CD14-positive monocyte (primary cell): ENCODE measurements around the gene GATA3. TPM values are rescaled to one million over a fixed set of nuclear protein-coding genes. Genes with fewer than 3 reads are reported as not detected.
A peak's percentile ranks its signal among the peaks of the same experiment; 100 is the strongest.

ENCODE experiments used
- DNase-seq, 3 donors: peaks; one replicate each; pipeline ENCODE4 v3.0.0-alpha.2; 2011 to 2022
- H2AFZ ChIP-seq: 2 replicates; pipeline ENCODE4 v1.6.0; 2012; ENCODE audit warnings: mild to moderate bottlenecking, low read depth, low read length, inconsistent platforms; ENCODE audit not compliant: insufficient read depth, poor library complexity, severe bottlenecking
- H3K27ac ChIP-seq, 2 donors: 1 replicate in 1 of 2; 2 replicates in 1 of 2; pipeline ENCODE4 v1.5.1; 2012 to 2013; ENCODE audit warnings: low read length in 2 of 2, control low read depth in 1 of 2, inconsistent platforms in 1 of 2, low read depth in 1 of 2, mild to moderate bottlenecking in 1 of 2
- H3K27me3 ChIP-seq, 2 donors: one replicate each; pipeline versions ENCODE4 v1.6.0 to v1.6.1; 2011 to 2013; ENCODE audit warnings: low read length in 2 of 2; ENCODE audit not compliant: control insufficient read depth in 2 of 2, insufficient read depth in 2 of 2
- H3K36me3 ChIP-seq, 2 donors: replicated peaks in 1 of 2; 1 replicate in 1 of 2; 2 replicates in 1 of 2; pipeline versions ENCODE4 v1.5.1 to v1.6.1; 2012 to 2013; ENCODE audit warnings: low read length in 2 of 2, control low read depth in 1 of 2, inconsistent platforms in 1 of 2, mild to moderate bottlenecking in 1 of 2; ENCODE audit not compliant: insufficient read depth in 2 of 2, control insufficient read depth in 1 of 2
- H3K4me1 ChIP-seq, 2 donors: 1 replicate in 1 of 2; 2 replicates in 1 of 2; pipeline versions ENCODE4 v1.5.1 to v1.6.1; 2012 to 2013; ENCODE audit warnings: low read length in 2 of 2, control low read depth in 1 of 2, inconsistent platforms in 1 of 2, mild to moderate bottlenecking in 1 of 2, moderate library complexity in 1 of 2; ENCODE audit not compliant: insufficient read depth in 2 of 2, control insufficient read depth in 1 of 2
- H3K4me2 ChIP-seq: replicated peaks from 2 replicates; pipeline ENCODE3; 2012; ENCODE audit warnings: low read length, moderate library complexity, mild to moderate bottlenecking; ENCODE audit not compliant: poor library complexity, severe bottlenecking; ENCODE audit errors: extremely low read depth
- H3K4me3 ChIP-seq, 3 experiments: fragments of 200-600 bp in 1 of 3; sonication (generic) in 1 of 3; replicated peaks in 1 of 3; 1 replicate in 2 of 3; 2 replicates in 1 of 3; pipeline ENCODE4 v1.5.1; 2011 to 2013; ENCODE audit warnings: low read length in 3 of 3, mild to moderate bottlenecking in 3 of 3, control low read depth in 2 of 3, low read depth in 2 of 3, inconsistent platforms in 1 of 3, moderate library complexity in 1 of 3
- H3K79me2 ChIP-seq: 2 replicates; pipeline ENCODE4 v1.6.0; 2012; ENCODE audit warnings: mild to moderate bottlenecking, control low read depth, inconsistent platforms, low read length, moderate library complexity; ENCODE audit not compliant: insufficient read depth
- H3K9ac ChIP-seq: 2 replicates; pipeline ENCODE4 v1.6.0; 2017; ENCODE audit warnings: low read length, mild to moderate bottlenecking; ENCODE audit not compliant: insufficient read depth, poor library complexity, severe bottlenecking
- H3K9me3 ChIP-seq, 2 donors: replicated peaks in 1 of 2; 1 replicate in 1 of 2; 2 replicates in 1 of 2; pipeline versions ENCODE4 v1.5.1 to v1.6.1; 2012 to 2013; ENCODE audit warnings: low read length in 2 of 2, control low read depth in 1 of 2; ENCODE audit not compliant: control insufficient read depth in 1 of 2, insufficient read depth in 1 of 2
- H4K20me1 ChIP-seq: 2 replicates; pipeline ENCODE4 v1.6.0; 2012; ENCODE audit warnings: mild to moderate bottlenecking, low read length, control low read depth, moderate library complexity; ENCODE audit not compliant: insufficient read depth
- H3K27ac Mint-ChIP-seq, 7 donors: one replicate each; pipeline ENCODE4 v1.8.0; 2020; ENCODE audit warnings: mild to moderate bottlenecking in 7 of 7, mixed read lengths in 7 of 7, moderate library complexity in 6 of 7, inconsistent platforms in 2 of 7
- H3K27me3 Mint-ChIP-seq, 3 donors: one replicate each; pipeline ENCODE4 v1.8.0; 2021 to 2022; ENCODE audit warnings: low read depth in 3 of 3, mild to moderate bottlenecking in 3 of 3, mixed read lengths in 3 of 3, moderate library complexity in 3 of 3, inconsistent platforms in 1 of 3
- H3K36me3 Mint-ChIP-seq, 2 donors: one replicate each; pipeline ENCODE4 v1.8.0; 2020; ENCODE audit warnings: mixed read lengths in 2 of 2, inconsistent platforms in 1 of 2, mild to moderate bottlenecking in 1 of 2
- H3K4me1 Mint-ChIP-seq: one replicate; pipeline ENCODE4 v1.8.0; 2020; ENCODE audit warnings: mild to moderate bottlenecking, mixed read lengths
- H3K4me3 Mint-ChIP-seq, 2 donors: one replicate each; pipeline ENCODE4 v1.8.0; 2020; ENCODE audit warnings: mild to moderate bottlenecking in 2 of 2, mixed read lengths in 2 of 2, moderate library complexity in 1 of 2
- H3K9me3 Mint-ChIP-seq, 7 donors: one replicate each; pipeline ENCODE4 v1.8.0; 2020 to 2022; ENCODE audit warnings: mixed read lengths in 7 of 7, mild to moderate bottlenecking in 6 of 7, moderate library complexity in 6 of 7, inconsistent platforms in 2 of 7
- CTCF ChIP-seq: fragments of 200-600 bp; IDR thresholded peaks from one replicate; pipeline ENCODE4 v1.8.0; 2022; ENCODE audit warnings: antibody characterized with exemption, mild to moderate bottlenecking
- WGBS: methylation state at CpG from one replicate; pipeline ENCODE4 v1.1.5; 2013; ENCODE audit warnings: missing lambda C conversion rate; ENCODE audit not compliant: insufficient coverage; 5-methylcytosine and 5-hydroxymethylcytosine counted together
- intact Hi-C, 2 donors: fragments of 100-400 bp; cut with micrococcal nuclease; formaldehyde crosslinking; loops; one replicate each; pipeline versions ENCODE4 v1.15.0 to v1.15.1; 2023
- polyA plus RNA-seq, 3 donors: library from polyadenylated mRNA; depleted of rRNA in 1 of 3; unstranded in 2 of 3; stranded (reverse) in 1 of 3; fragments of 300-500 nt in 2 of 3; fragments of >200 nt in 1 of 3; fragmentation: Illumina TruSeq in 2 of 3; gene quantifications; 1 replicate in 2 of 3; 2 replicates in 1 of 3; pipeline ENCODE4 v1.2.3, GENCODE V29; 2012 to 2021

GATA3 gene
- polyA plus RNA-seq, 3 donors, result 0.07 to 0.08 TPM; not detected in 1

- peak overlapping the region in 1 of 7 donors; percentile 65 for H3K27ac Mint-ChIP-seq
- H3K36me3 Mint-ChIP-seq, result peaks cover 0 to 8% of the 10 kb centered on the region in 2 donors
- peaks cover 88 to 99% of the 10 kb centered on the region in 2 donors for H3K27me3 ChIP-seq
- peaks cover 93 to 98% (median 97%) of the 10 kb centered on the region in 3 donors for H3K27me3 Mint-ChIP-seq
- no peak for TF ChIP-seq CTCF
- H3K4me2 ChIP-seq, result no peak overlapping the region
- no peaks in the 10 kb centered on the region for H4K20me1 ChIP-seq
- no peaks in the 10 kb centered on the region for H3K36me3 ChIP-seq
- WGBS, result 4% methylated on average over 12 of the region's 32 CpGs
- DNase-seq, result no peak
- H3K4me3 ChIP-seq, result no peak overlapping the region
- H3K4me1 ChIP-seq, result no peaks in the 10 kb centered on the region
- no peak overlapping the region for H3K27ac ChIP-seq
- H3K79me2 ChIP-seq, result no peaks in the 10 kb centered on the region
- H3K9me3 ChIP-seq, result peaks cover 0 to 51% of the 10 kb centered on the region in 2 donors
- peaks cover 13% of the 10 kb centered on the region for H3K4me1 Mint-ChIP-seq
- no peak overlapping the region for H3K9ac ChIP-seq
- peak overlapping the region in 1 of 2 donors; percentile 78 for H3K4me3 Mint-ChIP-seq
- H2AFZ ChIP-seq, result no peak overlapping the region
- intact Hi-C loops, result no loop called here
- peaks cover 0 to 31% (median 16%) of the 10 kb centered on the region in 7 donors for H3K9me3 Mint-ChIP-seq
Measured at GRCh38 chr10:8037199-8037801, 17.2 kb upstream of the GATA3 start.

- H3K4me3 Mint-ChIP-seq, result peak overlapping the region in 1 of 2 donors; percentile 77
- no peak overlapping the region for H3K4me3 ChIP-seq
- H3K9me3 ChIP-seq, result peaks cover 0 to 60% of the 10 kb centered on the region in 2 donors
- 11% methylated on average over 10 of the region's 22 CpGs for WGBS
- H3K27me3 Mint-ChIP-seq, result peaks cover 94 to 98% (median 97%) of the 10 kb centered on the region in 3 donors
- no peak overlapping the region for H2AFZ ChIP-seq
- peaks cover 19% of the 10 kb centered on the region for H3K4me1 Mint-ChIP-seq
- H3K27me3 ChIP-seq, result peaks cover 91 to 99% of the 10 kb centered on the region in 2 donors
- H3K36me3 Mint-ChIP-seq, result peaks cover 0 to 11% of the 10 kb centered on the region in 2 donors
- peaks cover 0 to 27% (median 15%) of the 10 kb centered on the region in 7 donors for H3K9me3 Mint-ChIP-seq
- H3K79me2 ChIP-seq, result no peaks in the 10 kb centered on the region
- DNase-seq, result no peak
- no peak overlapping the region for H3K9ac ChIP-seq
- H3K4me1 ChIP-seq, result no peaks in the 10 kb centered on the region
- no peak overlapping the region for H3K4me2 ChIP-seq
- TF ChIP-seq CTCF, result no peak
- H3K27ac ChIP-seq, result no peak overlapping the region
- intact Hi-C loops, result no loop called here
- H3K36me3 ChIP-seq, result no peaks in the 10 kb centered on the region
- no peak overlapping the region for H3K27ac Mint-ChIP-seq
- no peaks in the 10 kb centered on the region for H4K20me1 ChIP-seq
Measured at GRCh38 chr10:8037941-8038894, 16.3 kb upstream of the GATA3 start.
